Tibial artery (tissue), 4 donors: Measurements from ENCODE around the gene LRRC7.
A peak's percentile ranks its signal among the peaks of the same experiment; 100 is the strongest.

Source experiments
- DNase-seq, 2 donors: peaks; one replicate each; pipeline ENCODE4 v3.0.0-alpha.2; 2019
- H3K27ac ChIP-seq, 2 donors: fragments of 200-600 bp; sonication (generic) in 1 of 2; 1 replicate in 1 of 2; 2 replicates in 1 of 2; pipeline ENCODE4 v1.5.1; 2018 to 2019; ENCODE audit warnings: mild to moderate bottlenecking in 1 of 2
- H3K27me3 ChIP-seq, 2 donors: fragments of 200-600 bp; sonication (generic) in 1 of 2; one replicate each; pipeline versions ENCODE4 v1.5.1 to v1.6.0; 2016 to 2019
- H3K36me3 ChIP-seq, 3 donors: fragments of 200-600 bp; sonication (generic) in 2 of 3; one replicate each; pipeline ENCODE4 v1.5.1; 2016 to 2019; ENCODE audit warnings: mild to moderate bottlenecking in 2 of 3
- H3K4me1 ChIP-seq, 4 donors: fragments of 200-600 bp; sonication (generic) in 2 of 4; 1 replicate in 3 of 4; 2 replicates in 1 of 4; pipeline ENCODE4 v1.5.1; 2016 to 2019
- H3K4me3 ChIP-seq, 2 donors: fragments of 200-600 bp; sonication (generic) in 1 of 2; 1 replicate in 1 of 2; 2 replicates in 1 of 2; pipeline ENCODE4 v1.5.1; 2018 to 2019; ENCODE audit warnings: mild to moderate bottlenecking in 2 of 2
- H3K9me3 ChIP-seq, 3 donors: fragments of 200-600 bp; sonication (generic) in 1 of 3; one replicate each; pipeline ENCODE4 v1.5.1; 2016 to 2019
- CTCF ChIP-seq, 2 experiments: fragments of 200-600 bp in 1 of 2; fragments of 450-650 bp in 1 of 2; IDR thresholded peaks; one replicate each; pipeline ENCODE4 v1.5.1; 2017 to 2019; ENCODE audit warnings: antibody characterized with exemption in 2 of 2, mild to moderate bottlenecking in 1 of 2, moderate library complexity in 1 of 2
- intact Hi-C: fragments of 100-400 bp; cut with DNase I; formaldehyde crosslinking; loops from one replicate; pipeline ENCODE4 v1.15.0; 2023; ENCODE audit warnings: low total_unique reads

LRRC7 gene

DNA sequence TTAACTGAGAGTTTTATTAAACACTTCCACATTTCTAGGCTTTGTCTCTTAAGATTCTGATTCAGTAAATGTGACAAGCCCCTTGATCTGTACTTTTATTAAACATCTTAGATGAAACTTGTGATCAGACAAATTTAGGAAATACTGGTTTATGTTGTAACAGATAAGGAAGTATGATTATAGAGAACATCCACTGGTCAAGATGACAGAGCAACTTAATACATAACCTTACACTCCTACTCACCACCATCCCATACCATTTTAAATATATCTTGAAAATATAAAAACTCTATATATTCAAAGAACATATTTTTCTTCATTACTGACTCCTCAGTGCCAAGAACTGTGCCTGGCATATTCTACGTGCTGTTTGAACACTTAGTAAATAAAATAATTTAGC is 420.2 kb downstream of the LRRC7 start:
- Histone ChIP-seq H3K27me3 (no peaks in the 10 kb centered on the region), H3K4me1 (peaks cover 0 to 31% (median 5%) of the 10 kb centered on the region in 4 donors), H3K36me3 (no peaks in the 10 kb centered on the region), H3K9me3 (no peaks in the 10 kb centered on the region), H3K4me3 (no peak overlapping the region), H3K27ac (no peak overlapping the region)
- no peak for DNase-seq
- no peak for TF ChIP-seq CTCF (IDR thresholded peaks at IDR 0.05)
- intact Hi-C loops: no loop called here

- Histone ChIP-seq H3K36me3 (no peaks in the 10 kb centered on the region), H3K4me1 (peaks cover 0 to 39% (median 2%) of the 10 kb centered on the region in 4 donors), H3K4me3 (no peak overlapping the region), H3K27ac (peak overlapping the region; percentile 60 to 64), H3K27me3 (no peaks in the 10 kb centered on the region), H3K9me3 (no peaks in the 10 kb centered on the region)
- DNase-seq: no peak
- TF ChIP-seq CTCF (IDR thresholded peaks at IDR 0.05): no peak
- intact Hi-C loops: no loop called here
These were observed 423.9 kb downstream of the LRRC7 start for GRCh38 chr1:69991644-69992043.

DNA sequence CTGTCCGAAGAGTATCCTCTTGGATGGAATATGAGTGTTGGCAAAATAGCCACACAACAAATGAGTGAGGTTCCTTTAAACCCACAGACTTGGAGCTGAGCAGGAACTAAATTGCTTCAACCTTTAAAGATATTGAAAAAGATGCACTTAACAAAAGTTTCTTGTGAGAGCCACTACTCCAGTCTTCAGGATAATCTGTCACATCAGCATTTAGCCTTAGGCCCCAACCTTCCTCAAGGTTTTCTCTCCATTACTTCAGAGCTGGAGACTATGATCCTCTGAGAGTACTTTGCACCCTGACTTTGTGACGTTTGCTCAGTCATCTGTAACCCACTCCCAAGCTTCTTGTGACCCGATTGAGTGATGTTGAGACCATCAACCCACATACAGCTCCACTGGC is 424.9 kb downstream of the LRRC7 start:
- intact Hi-C loops: no loop called here
- H3K9me3 ChIP-seq: no peaks in the 10 kb centered on the region
- TF ChIP-seq CTCF (IDR thresholded peaks at IDR 0.05): no peak

DNA sequence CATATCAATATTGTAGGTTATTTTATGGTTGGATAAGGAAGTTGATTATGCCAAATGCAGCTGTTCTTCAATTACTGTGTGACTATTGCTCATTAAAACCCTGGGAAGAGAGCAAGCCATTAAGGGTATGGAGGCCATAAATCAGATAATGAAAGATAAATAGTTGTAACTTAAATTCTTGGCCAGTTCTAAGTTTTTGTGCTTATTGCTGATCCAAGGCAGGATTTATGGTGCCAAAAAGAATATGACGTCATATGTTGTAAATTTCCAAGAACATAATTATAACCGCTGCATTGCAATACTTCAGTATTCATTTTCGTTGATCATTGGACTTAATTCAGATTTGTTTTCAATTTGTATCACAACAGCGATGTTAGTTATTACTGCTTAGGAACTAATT is 426.1 kb downstream of the LRRC7 start:
- TF ChIP-seq CTCF (IDR thresholded peaks at IDR 0.05): no peak

More for the DNA sequence above, 424.9 kb downstream of the LRRC7 start:
- no peak for DNase-seq
- H3K4me1 ChIP-seq: peaks cover 0 to 39% (median 2%) of the 10 kb centered on the region in 4 donors
- no peaks in the 10 kb centered on the region for H3K27me3 ChIP-seq
- H3K27ac ChIP-seq: peak overlapping the region; percentile 60 to 64
- H3K36me3 ChIP-seq: no peaks in the 10 kb centered on the region
- H3K4me3 ChIP-seq: no peak overlapping the region

DNA sequence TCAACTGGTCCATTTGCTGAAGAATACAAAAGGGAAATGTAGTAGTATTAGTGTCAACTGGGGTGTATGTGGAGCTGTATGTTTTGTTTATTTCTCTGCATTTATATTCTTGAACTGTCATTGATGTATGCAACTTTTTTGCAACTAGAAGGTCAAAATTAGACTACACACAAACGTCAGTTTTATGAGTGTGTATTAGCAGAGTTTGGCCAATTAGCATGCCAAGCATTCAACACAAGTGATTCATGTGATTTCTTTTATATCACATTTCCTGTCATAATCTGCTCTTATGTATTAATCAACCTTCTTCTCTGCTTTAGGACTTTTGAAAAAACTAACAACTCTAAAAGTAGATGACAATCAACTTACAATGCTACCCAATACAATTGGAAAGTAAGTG is 426.5 kb downstream of the LRRC7 start:
- TF ChIP-seq CTCF (IDR thresholded peaks at IDR 0.05): no peak
- H3K27me3 ChIP-seq: no peaks in the 10 kb centered on the region

More for the DNA sequence above, 426.1 kb downstream of the LRRC7 start:
- DNase-seq: no peak
- Histone ChIP-seq H3K4me1 (peaks cover 0 to 39% (median 2%) of the 10 kb centered on the region in 4 donors), H3K36me3 (no peaks in the 10 kb centered on the region), H3K27ac (no peak overlapping the region), H3K9me3 (no peaks in the 10 kb centered on the region), H3K4me3 (no peak overlapping the region), H3K27me3 (no peaks in the 10 kb centered on the region)
- intact Hi-C loops: no loop called here

GRCh38 chr1:69998847-69999246 is 431.1 kb downstream of the LRRC7 start:
- Histone ChIP-seq H3K27me3 (no peaks in the 10 kb centered on the region), H3K4me1 (peaks cover 0 to 8% (median 0%) of the 10 kb centered on the region in 4 donors), H3K4me3 (no peak overlapping the region), H3K9me3 (no peaks in the 10 kb centered on the region), H3K27ac (no peak overlapping the region), H3K36me3 (no peaks in the 10 kb centered on the region)
- intact Hi-C loops: no loop called here
- no peak for DNase-seq
- TF ChIP-seq CTCF (IDR thresholded peaks at IDR 0.05): no peak

More for the DNA sequence above, 426.5 kb downstream of the LRRC7 start:
- intact Hi-C loops: no loop called here
- DNase-seq: no peak
- Histone ChIP-seq H3K36me3 (no peaks in the 10 kb centered on the region), H3K4me3 (no peak overlapping the region), H3K9me3 (no peaks in the 10 kb centered on the region), H3K27ac (no peak overlapping the region), H3K4me1 (peaks cover 0 to 39% (median 2%) of the 10 kb centered on the region in 4 donors)
